Astrocyte (in vitro differentiated cells and primary cell): ENCODE data around the gene RHCG.
A peak's percentile ranks its signal among the peaks of the same experiment; 100 is the strongest.

ENCODE experiments used
- EZH2 ChIP-seq: IDR thresholded peaks from 2 replicates; pipeline ENCODE4 v1.6.1; 2012; ENCODE audit warnings: mild to moderate bottlenecking, low read length, inconsistent platforms; ENCODE audit not compliant: insufficient read depth
- TF ChIP-seq, protein P1 (sequence below): IDR thresholded peaks from 2 replicates; pipeline ENCODE4 v1.5.1; 2011; ENCODE audit warnings: low read depth, mild to moderate bottlenecking, inconsistent platforms, low read length, moderate library complexity; ENCODE audit not compliant: insufficient read depth

DNA sequence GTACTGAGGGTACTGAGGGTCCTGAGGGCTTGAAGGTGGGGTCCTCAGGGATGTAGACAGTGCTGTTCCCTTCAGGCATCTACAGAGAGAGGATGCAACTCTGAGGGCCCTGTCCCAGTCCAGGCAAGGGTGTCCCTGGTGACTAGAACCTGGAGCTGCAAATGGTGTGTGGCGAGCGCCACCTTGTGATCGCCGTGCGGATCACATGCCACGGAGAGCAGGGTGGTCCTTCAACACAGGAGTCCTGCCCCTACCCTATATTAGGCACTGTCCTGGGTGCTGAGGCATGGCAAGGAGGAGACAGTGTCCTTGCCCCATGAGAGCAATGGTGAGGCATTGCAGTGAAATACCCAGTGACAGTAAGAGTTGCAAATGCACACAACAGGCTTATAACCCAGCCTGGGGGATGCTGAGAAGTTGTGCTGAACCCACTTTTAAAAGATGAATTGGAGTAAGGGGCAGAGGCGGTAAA is 23.6 kb downstream of the RHCG start:
- no peak for TF ChIP-seq EZH2
- TF ChIP-seq, protein P1, sequence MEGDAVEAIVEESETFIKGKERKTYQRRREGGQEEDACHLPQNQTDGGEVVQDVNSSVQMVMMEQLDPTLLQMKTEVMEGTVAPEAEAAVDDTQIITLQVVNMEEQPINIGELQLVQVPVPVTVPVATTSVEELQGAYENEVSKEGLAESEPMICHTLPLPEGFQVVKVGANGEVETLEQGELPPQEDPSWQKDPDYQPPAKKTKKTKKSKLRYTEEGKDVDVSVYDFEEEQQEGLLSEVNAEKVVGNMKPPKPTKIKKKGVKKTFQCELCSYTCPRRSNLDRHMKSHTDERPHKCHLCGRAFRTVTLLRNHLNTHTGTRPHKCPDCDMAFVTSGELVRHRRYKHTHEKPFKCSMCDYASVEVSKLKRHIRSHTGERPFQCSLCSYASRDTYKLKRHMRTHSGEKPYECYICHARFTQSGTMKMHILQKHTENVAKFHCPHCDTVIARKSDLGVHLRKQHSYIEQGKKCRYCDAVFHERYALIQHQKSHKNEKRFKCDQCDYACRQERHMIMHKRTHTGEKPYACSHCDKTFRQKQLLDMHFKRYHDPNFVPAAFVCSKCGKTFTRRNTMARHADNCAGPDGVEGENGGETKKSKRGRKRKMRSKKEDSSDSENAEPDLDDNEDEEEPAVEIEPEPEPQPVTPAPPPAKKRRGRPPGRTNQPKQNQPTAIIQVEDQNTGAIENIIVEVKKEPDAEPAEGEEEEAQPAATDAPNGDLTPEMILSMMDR, result peak; percentile 78
